ENCODE results near the gene UGT1A6. TPM values are rescaled to one million over a fixed set of nuclear protein-coding genes. Genes with fewer than 3 reads are reported as not detected.

The UGT1A6 gene
- total RNA-seq, 1 donor from 2014 or later, result 2.3 TPM

DNA sequence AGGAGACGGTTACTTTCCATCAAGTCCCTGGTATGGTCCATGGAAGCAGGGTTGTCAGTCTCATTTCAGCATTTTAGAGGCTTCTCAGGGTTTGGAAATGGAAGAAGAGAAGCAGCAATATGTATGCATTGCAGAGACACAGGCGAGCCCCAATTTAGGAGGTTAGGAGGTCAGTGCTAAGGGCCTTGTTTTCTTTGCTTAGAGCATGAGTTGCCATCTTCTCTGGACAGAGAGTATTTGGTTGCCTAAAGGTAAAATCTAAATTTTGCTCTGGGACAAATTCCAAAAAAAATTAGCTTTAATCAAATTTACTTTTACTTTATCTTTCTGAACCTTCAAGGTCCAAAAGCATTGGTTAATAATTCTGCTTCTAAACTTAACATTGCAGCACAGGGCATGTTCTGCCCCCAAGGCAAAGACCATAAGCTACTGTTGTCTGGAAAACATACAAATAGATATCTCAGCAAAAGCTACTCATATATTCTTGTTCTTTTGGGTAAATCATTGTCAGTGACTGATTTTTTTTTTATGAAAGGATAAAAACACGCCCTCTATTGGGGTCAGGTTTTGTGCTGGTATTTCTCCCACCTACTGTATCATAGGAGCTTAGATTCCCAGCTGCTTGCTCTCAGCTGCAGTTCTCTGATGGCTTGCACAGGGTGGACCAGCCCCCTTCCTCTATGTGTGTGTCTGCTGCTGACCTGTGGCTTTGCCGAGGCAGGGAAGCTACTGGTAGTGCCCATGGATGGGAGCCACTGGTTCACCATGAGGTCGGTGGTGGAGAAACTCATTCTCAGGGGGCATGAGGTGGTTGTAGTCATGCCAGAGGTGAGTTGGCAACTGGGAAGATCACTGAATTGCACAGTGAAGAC is 21.2 kb upstream of the UGT1A6 start, which contains the start of gene UGT1A9:
TSS of gene UGT1A9 (plus strand) at position 609 of the 872 bp plus-strand sequence. CDS start at position 646, 37 bp downstream.
- no peak for ATAC-seq
- no peak for DNase-seq
- Histone ChIP-seq H3K36me3 (no peaks in the 10 kb centered on the region), H3K9me3 (no peaks in the 10 kb centered on the region), H3K27me3 (ENCODE audit: low read depth) (no peaks in the 10 kb centered on the region), H3K4me3 (no peak within 1 kb of the TSS), H3K27ac (no peak within 1 kb of the TSS), H3K4me1 (no peaks in the 10 kb centered on the region)
- intact Hi-C loops (cut with DNase I), result no loop called here
- TF ChIP-seq, protein P1, sequence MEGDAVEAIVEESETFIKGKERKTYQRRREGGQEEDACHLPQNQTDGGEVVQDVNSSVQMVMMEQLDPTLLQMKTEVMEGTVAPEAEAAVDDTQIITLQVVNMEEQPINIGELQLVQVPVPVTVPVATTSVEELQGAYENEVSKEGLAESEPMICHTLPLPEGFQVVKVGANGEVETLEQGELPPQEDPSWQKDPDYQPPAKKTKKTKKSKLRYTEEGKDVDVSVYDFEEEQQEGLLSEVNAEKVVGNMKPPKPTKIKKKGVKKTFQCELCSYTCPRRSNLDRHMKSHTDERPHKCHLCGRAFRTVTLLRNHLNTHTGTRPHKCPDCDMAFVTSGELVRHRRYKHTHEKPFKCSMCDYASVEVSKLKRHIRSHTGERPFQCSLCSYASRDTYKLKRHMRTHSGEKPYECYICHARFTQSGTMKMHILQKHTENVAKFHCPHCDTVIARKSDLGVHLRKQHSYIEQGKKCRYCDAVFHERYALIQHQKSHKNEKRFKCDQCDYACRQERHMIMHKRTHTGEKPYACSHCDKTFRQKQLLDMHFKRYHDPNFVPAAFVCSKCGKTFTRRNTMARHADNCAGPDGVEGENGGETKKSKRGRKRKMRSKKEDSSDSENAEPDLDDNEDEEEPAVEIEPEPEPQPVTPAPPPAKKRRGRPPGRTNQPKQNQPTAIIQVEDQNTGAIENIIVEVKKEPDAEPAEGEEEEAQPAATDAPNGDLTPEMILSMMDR (IDR thresholded peaks at IDR 0.05), result no peak

DNA sequence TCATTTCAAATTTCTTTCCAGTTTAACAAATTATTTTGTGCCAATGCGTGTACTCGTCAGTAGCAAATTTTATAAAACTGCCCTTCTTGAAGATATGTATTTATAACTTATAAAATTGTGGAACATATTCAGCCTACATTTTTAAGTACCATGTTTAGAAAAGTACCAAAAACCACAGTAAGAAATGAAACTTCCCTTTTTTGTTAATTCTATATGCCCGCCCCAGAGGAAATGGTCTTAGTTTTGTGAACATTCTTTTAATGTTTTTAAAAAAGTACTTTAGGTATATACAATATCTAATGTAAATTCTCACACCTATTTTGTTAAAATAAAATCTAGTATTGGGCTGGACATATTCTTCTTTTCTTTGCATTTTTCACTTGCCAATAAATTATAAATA is 19.8 kb upstream of the UGT1A6 start:
- H3K9me3 ChIP-seq, result no peaks in the 10 kb centered on the region
- H3K36me3 ChIP-seq, result no peaks in the 10 kb centered on the region
- ATAC-seq, result no peak
- intact Hi-C loops (cut with DNase I), result no loop called here
- H3K27me3 ChIP-seq (ENCODE audit: low read depth), result no peaks in the 10 kb centered on the region
- no peak overlapping the region for H3K4me3 ChIP-seq
- no peaks in the 10 kb centered on the region for H3K4me1 ChIP-seq
- H3K27ac ChIP-seq, result no peak overlapping the region
- DNase-seq, result no peak
- TF ChIP-seq, protein P1 (IDR thresholded peaks at IDR 0.05), result no peak

DNA sequence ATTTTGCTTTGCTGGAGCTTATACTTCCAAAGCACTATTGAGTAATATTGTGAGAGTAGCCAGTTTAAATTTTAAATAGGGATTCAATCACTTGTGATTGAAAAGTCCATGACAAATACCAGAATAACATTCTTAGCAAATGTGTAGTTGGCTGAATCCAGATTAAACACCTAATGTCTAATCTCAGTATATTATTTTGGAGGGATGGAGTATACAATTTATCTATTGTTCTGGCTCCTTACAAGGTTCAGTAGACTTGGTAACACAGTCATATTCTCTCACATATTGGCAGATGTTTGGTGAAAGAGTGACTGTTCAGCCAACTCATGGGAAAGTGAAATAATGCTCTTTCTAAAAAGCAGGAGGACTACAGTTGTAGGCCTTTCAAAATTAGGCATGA is 18.8 kb upstream of the UGT1A6 start:
- Histone ChIP-seq H3K9me3 (no peaks in the 10 kb centered on the region), H3K4me1 (no peaks in the 10 kb centered on the region), H3K4me3 (no peak overlapping the region), H3K36me3 (no peaks in the 10 kb centered on the region), H3K27ac (no peak overlapping the region), H3K27me3 (ENCODE audit: low read depth) (no peaks in the 10 kb centered on the region)
- TF ChIP-seq, protein P1 (IDR thresholded peaks at IDR 0.05), result no peak
- no peak for ATAC-seq
- DNase-seq, result no peak
- intact Hi-C loops (cut with DNase I), result no loop called here

DNA sequence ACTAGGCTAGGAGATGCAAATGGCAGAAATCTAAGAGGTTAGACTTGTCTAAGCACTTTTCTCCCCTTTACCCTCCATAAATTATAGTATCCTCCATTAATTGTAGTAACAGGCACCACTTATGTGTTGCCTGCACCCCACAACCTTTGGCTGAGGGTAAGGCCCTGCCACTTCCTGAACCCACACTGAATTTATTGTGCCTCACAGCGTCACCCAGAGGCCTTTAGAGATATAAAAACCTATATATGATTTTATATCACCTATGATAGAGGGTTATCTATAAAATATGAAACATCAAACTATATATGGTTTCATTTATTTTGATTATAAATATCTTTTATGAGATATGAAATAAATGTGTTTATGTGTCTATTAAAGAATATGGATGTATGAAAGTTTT is 18.4 kb upstream of the UGT1A6 start:
- DNase-seq (no peak), ATAC-seq (no peak)
- no peaks in the 10 kb centered on the region for H3K27me3 ChIP-seq (ENCODE audit: low read depth)
- H3K27ac ChIP-seq, result no peak overlapping the region
- no peak overlapping the region for H3K4me3 ChIP-seq
- TF ChIP-seq, protein P1 (IDR thresholded peaks at IDR 0.05), result no peak
- H3K4me1 ChIP-seq, result no peaks in the 10 kb centered on the region
- no peaks in the 10 kb centered on the region for H3K36me3 ChIP-seq
- intact Hi-C loops (cut with DNase I), result no loop called here
- H3K9me3 ChIP-seq, result no peaks in the 10 kb centered on the region

DNA sequence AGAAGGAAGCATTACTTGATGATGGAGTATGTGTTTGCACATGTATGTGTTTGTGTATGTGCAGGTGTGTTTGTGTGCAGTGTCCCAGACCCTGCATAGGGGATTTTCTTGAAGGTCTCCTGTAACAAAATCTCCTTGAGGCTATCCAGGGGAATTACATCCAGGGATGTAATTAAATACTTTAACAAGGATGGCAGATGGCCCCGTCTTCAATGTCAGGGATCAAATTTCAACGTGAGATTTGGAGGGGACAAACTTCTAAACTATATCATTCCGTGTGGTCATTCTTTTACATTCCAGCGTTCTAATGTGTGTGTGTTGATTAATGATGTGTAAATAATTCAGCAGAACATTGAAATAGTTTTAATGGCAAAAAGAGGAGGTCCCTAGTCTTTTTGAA is 17.7 kb upstream of the UGT1A6 start:
- H3K4me1 ChIP-seq, result no peaks in the 10 kb centered on the region
- no peak overlapping the region for H3K27ac ChIP-seq
- TF ChIP-seq, protein P1 (IDR thresholded peaks at IDR 0.05), result no peak
- DNase-seq (no peak), ATAC-seq (no peak)
- H3K36me3 ChIP-seq, result no peaks in the 10 kb centered on the region
- no peaks in the 10 kb centered on the region for H3K9me3 ChIP-seq
- no peaks in the 10 kb centered on the region for H3K27me3 ChIP-seq (ENCODE audit: low read depth)
- no peak overlapping the region for H3K4me3 ChIP-seq
- intact Hi-C loops (cut with DNase I), result no loop called here
